GM04503 (cell line): Measurements from ENCODE around the gene MCM5.
"Not testable (repeated sequence)": the region's sequence is repeated elsewhere in the genome, so short reads cannot be mapped to it uniquely, and the experiment has no call there.

Source experiments
- DNase-seq: peaks from one replicate; pipeline ENCODE4 v3.0.0-alpha.2; 2012; ENCODE audit warnings: low read depth

The MCM5 gene

DNA sequence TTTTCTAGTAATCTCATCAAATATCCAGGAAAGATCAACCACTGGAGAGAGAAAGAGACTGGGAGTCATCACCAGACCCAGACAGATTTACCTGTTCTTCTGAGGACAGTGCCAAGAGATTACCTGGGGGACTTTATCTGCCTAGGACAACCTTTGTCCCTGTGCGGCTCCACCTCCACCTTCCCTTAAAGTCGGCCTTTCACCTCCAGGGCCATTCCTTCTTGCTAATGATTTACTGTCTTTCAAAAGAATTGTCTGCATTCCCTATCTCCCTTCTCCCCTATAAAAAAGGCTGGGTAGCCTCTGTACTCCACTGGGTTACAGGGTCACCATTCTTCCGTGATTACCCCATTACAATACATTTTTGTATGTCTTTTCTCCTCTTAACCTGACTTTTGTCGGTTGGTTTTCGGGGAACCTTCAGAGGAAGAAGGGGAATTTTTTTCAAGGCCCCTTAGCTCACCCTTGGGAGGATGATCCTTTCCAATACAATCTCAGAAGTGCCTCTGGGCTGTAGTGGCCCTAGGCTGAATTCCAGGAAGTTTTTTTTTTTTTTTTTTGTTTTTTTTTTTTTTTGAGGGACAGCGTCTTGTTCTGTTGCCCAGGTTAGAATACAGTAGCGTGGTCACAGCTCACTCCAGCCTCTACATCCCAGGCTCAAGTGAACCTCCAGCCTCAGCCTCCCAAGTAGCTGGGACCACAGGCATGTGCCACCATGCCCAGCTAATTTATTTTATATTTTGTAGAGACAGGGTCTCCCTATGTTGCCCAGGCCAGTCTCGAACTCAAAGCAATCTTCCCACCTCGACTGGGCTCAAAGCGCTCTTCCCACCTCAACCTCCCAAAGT lies 20.6 kb upstream of the MCM5 start:
- no peak for DNase-seq

DNA sequence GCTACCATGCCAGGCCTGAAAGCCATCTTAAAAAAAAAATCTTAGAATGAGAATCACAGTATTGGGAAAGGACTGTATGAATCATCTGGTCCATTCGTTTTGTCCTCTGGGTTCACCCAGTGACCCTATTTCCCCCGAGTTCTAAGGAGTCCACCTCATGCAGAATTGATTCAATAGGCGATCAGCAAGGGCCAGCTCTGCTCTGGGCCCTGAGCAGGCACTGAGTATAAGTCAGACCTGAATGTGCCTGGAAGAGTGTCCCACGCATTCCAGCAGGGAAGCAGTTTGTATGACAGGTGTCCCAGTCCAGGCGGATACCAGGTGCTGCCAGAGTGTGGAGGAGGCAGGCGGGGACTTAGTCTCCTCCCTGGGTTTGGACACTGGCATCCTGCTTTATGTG lies 19.9 kb upstream of the MCM5 start:
- no peak for DNase-seq

DNA sequence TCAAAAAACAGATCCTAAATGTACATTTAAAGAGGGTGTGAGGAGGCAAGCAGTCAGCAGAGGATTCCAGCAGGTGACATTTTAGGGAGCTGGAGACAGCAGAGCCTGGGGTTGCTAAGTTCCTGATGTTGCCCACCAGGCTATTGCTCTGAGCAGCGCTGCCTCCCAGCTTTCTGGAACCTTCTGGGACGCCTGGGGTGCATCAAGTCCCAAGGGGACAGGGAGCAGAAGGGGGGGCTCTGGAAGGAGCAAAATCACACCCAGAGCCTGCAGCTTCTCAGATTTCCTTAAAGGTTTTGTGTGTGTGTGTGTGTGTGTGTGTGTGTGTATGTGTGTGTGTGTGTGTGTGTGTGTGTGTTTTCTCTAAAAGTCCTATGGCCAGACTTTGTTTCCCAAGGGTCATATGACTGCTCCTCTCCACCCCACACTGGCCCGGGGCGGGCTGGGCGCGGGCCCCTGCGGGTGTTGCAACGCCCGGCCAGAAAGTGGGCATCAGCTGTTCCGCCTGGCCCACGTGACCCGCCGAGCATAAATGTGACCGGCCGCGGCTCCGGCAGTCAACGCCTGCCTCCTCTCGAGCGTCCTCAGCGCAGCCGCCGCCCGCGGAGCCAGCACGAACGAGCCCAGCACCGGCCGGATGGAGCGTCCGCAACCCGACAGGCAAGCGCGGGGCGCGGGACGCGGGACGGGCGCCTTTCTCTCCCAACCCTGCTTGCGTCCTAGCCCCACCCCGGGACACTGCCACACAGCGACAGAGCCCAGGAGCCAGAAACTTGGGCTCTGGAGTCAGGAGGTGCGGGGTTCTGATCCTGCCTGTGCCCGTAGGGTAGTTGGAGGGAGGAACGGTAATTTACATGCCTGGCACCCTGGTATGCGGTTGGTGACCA lies 19.2 kb upstream of the MCM5 start, which contains the start of gene HMOX1:
Gene HMOX1 (plus strand): TSS at position 560 of the 887 bp plus-strand sequence. CDS start 78 bp downstream, at position 638.
- DNase-seq: peak; percentile 69

DNA sequence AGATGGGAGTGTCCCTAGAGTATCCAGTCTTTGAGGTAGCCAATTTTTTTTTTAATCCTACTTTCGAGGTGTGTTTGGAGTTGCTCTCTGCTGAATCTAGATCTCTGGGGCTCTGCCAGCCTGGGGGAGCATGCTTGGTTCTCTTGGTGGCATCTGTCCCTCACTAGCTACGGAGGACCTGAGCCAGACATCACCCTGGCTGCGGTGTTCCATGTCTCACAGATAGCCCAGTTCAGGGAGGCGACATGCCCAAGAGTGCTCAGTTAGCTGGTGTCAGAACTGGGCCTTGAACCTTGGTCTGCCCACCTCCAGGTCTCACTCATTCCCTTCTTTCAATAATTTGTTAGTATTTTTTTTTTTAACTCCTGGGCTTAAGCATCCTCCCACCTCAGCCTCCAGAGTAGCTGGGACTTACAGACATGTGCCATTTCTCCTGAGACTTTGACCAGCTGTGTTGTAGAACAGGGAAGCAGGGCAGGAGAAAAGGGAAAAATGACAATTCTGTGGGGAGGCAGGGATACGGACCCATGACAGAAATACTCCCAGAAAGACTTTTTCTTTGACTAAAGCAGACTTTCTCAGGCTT lies 18.4 kb upstream of the MCM5 start:
- DNase-seq: no peak

DNA sequence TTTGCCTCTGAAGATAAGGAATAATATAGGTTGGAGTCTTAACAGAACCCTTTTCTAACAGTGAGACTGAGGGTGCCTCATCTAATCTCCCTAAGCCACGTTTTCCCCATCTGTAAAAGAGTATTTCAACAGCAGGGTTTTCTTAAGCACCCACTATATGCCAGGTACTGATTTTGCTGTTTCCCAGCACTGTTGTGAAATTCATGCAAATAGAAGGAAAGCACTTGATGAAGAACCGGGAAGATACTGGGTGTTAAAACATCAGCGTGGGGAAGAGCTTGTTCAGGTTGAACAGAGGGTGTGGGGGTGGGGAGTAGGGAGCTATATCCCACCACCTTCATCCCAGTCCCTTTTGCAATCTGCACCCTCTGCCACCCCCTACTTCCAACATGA lies 16.3 kb upstream of the MCM5 start:
- no peak for DNase-seq

DNA sequence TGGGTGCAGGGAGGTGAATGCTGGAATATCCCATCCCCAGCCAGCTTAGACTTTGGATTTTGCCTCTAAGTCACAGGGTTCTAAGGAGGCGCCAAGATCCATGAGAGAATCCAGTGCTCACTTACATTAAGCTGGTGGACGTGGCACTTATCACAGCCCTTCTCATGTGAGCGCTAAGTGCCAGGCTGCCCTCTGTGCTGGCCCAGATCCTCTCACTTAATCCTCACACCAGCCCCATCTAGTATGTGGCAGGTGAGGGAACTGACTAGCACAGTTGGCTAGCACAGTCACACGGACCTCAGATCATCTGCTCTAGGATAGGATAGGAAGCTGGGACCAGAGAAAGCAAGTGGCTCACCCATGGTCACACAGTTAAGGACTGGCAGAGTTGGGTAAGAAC lies 15.4 kb upstream of the MCM5 start:
- DNase-seq: no peak

DNA sequence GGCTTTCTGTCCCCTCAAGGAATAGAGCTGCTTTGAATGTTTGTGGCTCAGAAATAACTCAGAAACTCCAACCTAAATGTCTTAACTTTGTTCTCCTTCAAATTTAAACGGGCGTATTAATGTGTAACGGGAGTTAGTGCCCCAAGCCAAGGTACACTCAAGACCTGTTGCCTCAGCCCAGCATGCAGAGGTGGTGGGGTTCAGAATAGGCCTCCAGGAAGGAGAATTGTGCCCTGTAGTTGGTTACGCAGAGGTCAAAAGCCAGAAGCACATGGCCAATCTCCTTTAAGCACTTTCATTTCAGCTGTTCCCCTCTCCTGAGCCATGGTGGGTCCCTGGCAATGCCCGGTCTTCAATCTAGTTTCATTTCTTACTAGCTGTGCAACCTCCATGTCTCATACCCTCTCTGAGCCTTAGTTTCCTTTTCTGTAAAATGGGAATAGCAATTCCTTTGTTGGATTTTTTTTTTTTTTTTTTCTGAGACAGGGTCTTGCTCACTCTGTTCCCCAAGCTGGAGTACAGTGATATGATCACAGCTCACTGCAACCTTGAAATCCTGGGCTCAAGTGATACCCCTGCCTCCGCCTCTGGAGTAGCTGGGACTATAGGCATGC lies 14.9 kb upstream of the MCM5 start:
- DNase-seq: no peak

DNA sequence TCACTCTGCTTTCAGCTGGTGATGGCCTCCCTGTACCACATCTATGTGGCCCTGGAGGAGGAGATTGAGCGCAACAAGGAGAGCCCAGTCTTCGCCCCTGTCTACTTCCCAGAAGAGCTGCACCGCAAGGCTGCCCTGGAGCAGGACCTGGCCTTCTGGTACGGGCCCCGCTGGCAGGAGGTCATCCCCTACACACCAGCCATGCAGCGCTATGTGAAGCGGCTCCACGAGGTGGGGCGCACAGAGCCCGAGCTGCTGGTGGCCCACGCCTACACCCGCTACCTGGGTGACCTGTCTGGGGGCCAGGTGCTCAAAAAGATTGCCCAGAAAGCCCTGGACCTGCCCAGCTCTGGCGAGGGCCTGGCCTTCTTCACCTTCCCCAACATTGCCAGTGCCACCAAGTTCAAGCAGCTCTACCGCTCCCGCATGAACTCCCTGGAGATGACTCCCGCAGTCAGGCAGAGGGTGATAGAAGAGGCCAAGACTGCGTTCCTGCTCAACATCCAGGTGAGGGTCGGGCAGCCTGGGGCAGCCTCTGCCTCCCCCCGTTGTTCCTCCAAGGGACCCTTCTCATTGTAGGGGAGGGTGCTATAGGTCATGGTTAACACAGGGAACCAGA lies 13.2 kb upstream of the MCM5 start:
- DNase-seq: no peak

DNA sequence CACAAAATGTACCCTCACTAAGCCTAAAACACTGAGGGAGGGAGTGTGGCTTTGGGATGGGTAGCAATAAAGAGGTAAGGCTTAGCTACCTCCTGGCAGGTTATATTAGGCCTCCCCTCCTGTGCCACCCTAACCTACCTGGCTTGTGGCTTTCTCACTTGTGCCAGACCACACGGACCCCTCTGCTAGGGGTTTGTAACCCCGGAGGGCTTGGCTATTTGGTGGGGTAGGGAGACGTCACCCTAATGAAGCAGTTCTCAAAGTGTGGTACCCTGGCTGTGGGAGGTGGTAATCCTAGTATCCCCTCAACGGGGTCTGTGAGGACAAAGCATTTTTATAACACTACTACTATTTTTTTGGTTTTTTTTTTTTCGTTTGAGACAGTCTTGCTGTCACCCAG lies 9.0 kb upstream of the MCM5 start:
- no peak for DNase-seq

DNA sequence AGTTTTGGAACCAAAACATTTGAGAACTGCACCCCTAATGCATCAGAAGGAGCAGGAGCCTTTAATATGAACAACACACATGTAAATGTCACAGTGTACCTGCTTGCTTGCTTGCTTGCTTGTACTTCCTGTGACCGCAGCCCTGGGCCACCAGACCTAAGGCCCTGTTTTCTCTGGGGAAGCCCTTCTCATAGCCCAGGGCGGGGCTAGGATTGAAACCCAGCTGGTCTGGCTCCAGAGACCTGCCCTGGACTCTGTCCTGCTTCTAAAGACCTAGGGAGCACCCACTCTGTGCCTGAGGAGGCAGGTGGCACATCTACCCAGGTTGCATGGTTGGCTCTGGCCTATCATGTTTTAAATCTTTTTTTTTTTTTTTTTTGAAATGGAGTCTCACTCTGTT lies 7.6 kb upstream of the MCM5 start:
- no peak for DNase-seq

DNA sequence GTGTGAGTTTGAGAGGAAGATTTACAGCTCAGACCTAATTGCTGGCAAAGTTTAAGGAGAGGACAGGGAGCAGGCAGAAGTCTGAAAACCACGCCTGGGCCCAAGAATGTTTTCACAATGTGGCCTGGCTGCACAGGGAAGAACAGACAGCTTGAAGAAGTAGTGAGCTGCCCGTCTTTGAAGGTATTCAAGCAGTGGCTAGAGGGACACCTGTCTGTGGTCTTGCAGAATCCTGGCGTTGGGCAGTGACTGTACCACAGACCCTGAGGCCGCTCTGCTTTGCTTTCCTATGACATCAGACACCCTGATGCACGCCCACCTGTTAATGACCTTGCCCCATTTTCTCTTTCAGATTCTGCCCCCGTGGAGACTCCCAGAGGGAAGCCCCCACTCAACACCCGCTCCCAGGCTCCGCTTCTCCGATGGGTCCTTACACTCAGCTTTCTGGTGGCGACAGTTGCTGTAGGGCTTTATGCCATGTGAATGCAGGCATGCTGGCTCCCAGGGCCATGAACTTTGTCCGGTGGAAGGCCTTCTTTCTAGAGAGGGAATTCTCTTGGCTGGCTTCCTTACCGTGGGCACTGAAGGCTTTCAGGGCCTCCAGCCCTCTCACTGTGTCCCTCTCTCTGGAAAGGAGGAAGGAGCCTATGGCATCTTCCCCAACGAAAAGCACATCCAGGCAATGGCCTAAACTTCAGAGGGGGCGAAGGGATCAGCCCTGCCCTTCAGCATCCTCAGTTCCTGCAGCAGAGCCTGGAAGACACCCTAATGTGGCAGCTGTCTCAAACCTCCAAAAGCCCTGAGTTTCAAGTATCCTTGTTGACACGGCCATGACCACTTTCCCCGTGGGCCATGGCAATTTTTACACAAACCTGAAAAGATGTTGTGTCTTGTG lies 6.6 kb upstream of the MCM5 start:
- DNase-seq: no peak

DNA sequence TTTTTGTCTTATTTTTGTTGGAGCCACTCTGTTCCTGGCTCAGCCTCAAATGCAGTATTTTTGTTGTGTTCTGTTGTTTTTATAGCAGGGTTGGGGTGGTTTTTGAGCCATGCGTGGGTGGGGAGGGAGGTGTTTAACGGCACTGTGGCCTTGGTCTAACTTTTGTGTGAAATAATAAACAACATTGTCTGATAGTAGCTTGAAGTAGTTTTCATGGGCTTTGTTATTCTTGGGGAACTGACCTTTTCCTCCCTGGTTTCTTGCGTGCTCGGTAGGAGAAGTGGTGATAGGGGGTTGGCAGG lies 6.0 kb upstream of the MCM5 start:
- DNase-seq: no peak

DNA sequence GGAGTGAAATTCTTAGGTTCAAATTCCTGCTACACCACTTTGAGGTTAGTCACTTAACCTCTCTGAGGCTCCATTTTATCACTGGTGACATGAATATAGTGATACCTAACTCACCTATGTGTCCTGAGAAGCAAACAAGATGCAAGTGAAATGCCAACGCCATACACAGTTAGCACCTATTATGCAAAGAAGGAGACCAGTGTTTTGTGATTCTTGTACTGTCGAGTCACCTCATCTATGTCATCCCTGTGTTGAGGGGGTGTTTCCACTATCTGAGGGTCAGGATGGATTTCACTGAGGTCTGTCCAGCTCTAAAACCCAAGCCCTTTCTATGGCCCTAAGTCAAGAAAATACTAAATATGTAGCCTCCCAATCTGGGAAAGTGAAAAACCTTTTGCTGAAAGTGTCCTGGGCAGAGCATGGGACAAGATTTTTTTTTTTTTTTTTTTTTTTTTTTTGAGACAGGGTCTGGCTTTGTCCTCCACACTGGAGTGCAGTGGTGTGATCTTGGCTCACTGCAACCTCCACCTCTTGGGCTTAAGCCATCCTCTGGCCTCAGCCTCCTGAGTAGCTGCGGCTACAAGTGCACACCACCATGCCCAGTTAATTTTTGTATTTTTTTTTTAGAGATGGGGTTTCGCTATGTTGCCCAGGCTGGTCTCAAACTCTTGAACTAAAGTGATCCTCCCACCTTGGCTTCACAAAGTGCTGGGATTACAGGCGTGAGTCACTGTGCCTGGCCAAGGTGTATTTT lies 5.0 kb upstream of the MCM5 start:
- no peak for DNase-seq

DNA sequence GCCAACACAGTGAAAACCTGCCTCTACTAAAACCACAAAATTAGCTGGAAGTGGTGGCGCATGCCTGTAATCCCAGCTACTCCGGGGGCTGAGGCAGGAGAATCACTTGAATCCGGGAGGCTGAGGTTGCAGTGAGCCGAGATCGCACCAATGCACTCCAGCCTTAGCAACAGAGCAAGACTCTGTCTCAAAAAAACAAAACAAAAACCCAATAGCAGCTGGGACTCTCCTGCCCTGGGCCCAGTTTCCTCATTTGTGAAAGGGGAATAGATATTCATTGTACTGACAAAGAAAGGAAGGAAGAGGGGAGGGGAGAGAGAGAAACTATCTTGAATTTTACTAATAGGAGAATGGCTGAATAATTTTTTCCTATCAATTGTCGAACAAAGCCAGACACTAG lies 3.3 kb upstream of the MCM5 start:
- DNase-seq: not testable (repeated sequence)

DNA sequence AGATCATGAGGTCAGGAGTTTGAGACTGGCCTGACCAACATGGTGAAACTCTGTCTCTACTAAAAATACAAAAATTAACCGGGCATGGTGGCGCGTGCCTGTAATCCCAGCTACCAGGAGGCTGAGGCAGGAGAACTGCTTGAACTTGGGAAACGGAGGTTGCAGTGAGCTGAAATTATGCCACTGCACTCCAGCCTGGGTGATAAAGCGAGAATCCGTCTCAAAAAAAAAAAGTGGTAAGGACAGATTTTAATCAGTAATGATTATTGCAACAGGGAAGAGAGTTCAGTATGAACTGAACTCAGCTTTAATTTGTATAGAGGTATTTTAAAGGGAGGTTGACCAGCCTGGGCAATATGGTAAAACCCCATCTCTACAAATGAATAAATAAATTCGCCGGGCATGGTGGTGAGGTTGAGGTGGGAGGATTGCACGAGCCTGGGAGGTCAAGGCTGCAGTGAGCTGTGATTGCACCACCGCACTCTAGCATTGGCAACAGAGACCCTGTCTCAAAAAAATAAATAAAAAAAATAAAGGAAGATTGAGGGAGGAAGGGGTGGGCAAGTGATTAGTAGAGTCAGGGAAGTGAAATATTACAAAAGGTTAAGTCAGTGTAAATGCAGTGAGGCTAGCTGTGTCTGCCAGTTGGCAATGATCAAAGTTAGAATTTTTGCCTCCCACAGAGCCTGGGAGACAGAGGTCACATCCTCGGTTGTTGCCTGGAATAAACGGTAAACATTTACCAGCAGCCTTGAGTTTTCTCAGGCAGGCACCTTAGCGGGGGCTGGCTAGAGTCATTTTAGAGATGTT lies 2.6 kb upstream of the MCM5 start:
- DNase-seq: no peak

DNA sequence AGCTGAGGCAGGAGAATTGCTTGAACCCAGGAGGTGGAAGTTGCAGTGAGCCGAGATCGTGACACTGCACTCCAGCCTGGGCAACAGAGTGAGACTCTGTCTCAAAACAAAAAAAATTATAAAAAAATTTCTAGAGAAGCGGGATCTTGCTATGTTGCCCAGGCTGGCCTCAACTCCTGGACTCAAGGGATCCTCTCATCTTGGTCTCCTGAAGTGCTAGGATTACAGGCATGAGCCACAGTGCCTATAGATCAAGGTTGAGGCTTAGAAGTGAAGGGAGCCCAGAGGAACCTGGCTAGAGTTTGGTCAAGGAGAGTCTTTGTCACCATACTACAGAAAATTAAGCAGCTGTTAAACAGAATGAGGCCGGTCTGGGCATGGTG lies 1.4 kb upstream of the MCM5 start:
- no peak for DNase-seq

DNA sequence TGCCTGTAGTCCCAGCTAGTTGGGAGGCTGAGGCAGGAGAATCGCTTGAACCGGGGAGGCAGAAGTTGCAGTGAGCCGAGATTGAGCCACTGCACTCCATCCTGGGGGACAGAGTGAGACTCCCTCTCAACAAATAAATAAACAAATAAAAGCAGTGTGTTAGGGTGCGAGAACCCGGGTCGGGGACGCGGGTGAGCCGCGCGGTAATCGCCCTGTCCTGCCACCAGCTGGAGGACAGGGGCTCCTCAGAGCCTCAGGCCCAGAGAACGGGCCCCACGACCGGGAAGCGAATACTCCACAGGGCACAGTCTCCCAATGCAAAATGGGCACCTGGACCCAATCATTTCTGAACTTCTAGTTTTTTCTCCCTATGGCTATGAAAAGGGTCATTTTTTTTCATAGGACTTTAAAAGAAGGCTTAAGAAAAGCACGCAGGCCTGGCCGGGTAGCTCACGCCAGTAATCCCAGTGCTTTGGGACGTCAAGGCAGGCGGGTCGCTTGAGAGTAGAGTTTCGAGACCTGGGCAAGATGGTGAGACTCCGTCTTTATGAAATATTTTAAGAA lies 744 bp upstream of the MCM5 start:
- DNase-seq: no peak

DNA sequence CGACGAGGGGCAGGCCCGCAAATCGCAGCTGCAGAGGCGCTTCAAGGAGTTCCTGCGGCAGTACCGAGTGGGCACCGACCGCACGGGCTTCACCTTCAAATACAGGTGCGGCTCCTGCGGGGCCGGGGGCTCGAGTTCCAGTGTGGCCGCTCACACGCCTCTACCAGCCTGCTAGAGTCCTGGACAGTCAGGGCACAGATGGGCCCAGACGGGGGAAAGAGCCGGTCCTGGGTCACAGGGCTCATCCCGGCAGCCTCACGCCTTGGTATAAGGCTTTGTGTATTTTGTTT lies 506 bp downstream of the MCM5 start:
- DNase-seq: no peak

DNA sequence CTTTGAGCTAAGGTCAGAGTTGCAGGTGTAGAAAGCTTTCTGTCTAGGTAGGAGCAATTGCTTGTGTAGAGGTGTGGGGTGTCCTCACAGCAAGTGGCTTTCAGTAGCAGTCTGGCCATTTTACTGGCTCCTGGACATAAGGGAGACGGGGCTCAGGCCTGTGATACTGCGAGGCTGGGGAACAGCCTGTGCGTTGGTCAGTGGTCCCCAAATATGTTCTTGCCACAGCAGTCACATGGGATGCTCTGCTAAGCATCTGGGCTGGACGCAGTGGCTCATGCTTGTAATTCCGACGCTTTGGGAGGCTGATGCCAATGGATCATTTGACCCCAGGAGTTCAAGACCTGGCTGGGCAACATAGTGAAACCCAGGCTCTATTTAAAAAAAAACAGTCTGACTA lies 1.9 kb downstream of the MCM5 start:
- DNase-seq: no peak
